Calu3 (cell line): Measurements from ENCODE around the gene FGF7. TPM values are rescaled to one million over a fixed set of nuclear protein-coding genes. Genes with fewer than 3 reads are reported as not detected.

Experiments used
- BruUV-seq: library from RNA; stranded (reverse); fragments of 400-500 nt; replicated peaks from 2 replicates; lab custom pipeline; 2021; lab: Mats Ljungman, UMichigan
- CTCF ChIA-PET: fragments of 300-600 bp; sonication (Branson Sonifier 250); formaldehyde crosslinking; loops from one replicate; lab custom pipeline; 2022; ENCODE audit warnings: antibody characterized with exemption; lab: Charles Lee
- DNase-seq: peaks from one replicate; pipeline ENCODE4 v3.0.0; 2022
- H3K27ac Mint-ChIP-seq: one replicate; pipeline ENCODE4 v1.8.0; 2022; ENCODE audit warnings: mixed read lengths; ENCODE audit not compliant: unreplicated experiment
- H3K27me3 Mint-ChIP-seq: one replicate; pipeline ENCODE4 v1.8.0; 2022; ENCODE audit warnings: mixed read lengths; ENCODE audit not compliant: unreplicated experiment
- H3K36me3 Mint-ChIP-seq: one replicate; pipeline ENCODE4 v1.8.0; 2022; ENCODE audit warnings: mild to moderate bottlenecking, moderate library complexity, mixed read lengths; ENCODE audit not compliant: insufficient read depth, unreplicated experiment
- H3K4me1 Mint-ChIP-seq: one replicate; pipeline ENCODE4 v1.8.0; 2022; ENCODE audit warnings: mild to moderate bottlenecking, low read depth, mixed read lengths; ENCODE audit not compliant: unreplicated experiment
- H3K4me3 Mint-ChIP-seq: one replicate; pipeline ENCODE4 v1.8.0; 2022; ENCODE audit warnings: mild to moderate bottlenecking, low read depth, moderate library complexity, mixed read lengths; ENCODE audit not compliant: unreplicated experiment
- H3K9me3 Mint-ChIP-seq: one replicate; pipeline ENCODE4 v1.8.0; 2022; ENCODE audit warnings: low read depth, mixed read lengths; ENCODE audit not compliant: unreplicated experiment
- intact Hi-C: fragments of 100-400 bp; cut with micrococcal nuclease; formaldehyde crosslinking; loops from one replicate; pipeline ENCODE4 v1.10.0; 2022; ENCODE audit not compliant: unreplicated experiment
- total RNA-seq: library from RNA; stranded (reverse); gene quantifications from 2 replicates; pipeline ENCODE4 v1.2.3, GENCODE V29; 2022
- TF ChIP-seq, protein P1 (sequence below): fragments of 200-600 bp; IDR thresholded peaks from one replicate; pipeline ENCODE4 v1.8.0; 2022; ENCODE audit warnings: antibody characterized with exemption; ENCODE audit not compliant: unreplicated experiment

The FGF7 gene
- total RNA-seq, 1 experiment from 2014 or later, result not detected

DNA sequence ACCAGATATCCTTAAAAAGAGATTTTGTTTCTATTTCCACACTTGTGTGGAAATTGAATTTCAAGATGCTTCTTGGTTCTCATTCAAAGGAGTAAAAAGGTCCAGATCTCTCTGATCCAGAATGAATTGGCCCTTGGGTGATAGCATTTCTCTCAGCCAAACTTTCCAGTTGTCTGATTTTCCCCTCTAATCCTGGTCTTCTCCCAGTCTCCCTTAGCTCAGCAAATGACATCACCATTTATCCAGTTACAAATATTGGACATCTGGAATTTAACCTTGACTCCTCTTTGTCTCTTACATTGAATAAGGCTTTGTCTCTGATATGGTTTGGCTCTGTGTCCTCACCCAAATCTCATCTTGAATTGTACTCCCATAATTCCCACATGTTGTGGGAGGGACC is 10.2 kb upstream of the FGF7 start:
- H3K4me1 Mint-ChIP-seq, result no peaks in the 10 kb centered on the region
- H3K36me3 Mint-ChIP-seq, result no peaks in the 10 kb centered on the region
- no peaks in the 10 kb centered on the region for H3K9me3 Mint-ChIP-seq
- TF ChIP-seq, protein P1, sequence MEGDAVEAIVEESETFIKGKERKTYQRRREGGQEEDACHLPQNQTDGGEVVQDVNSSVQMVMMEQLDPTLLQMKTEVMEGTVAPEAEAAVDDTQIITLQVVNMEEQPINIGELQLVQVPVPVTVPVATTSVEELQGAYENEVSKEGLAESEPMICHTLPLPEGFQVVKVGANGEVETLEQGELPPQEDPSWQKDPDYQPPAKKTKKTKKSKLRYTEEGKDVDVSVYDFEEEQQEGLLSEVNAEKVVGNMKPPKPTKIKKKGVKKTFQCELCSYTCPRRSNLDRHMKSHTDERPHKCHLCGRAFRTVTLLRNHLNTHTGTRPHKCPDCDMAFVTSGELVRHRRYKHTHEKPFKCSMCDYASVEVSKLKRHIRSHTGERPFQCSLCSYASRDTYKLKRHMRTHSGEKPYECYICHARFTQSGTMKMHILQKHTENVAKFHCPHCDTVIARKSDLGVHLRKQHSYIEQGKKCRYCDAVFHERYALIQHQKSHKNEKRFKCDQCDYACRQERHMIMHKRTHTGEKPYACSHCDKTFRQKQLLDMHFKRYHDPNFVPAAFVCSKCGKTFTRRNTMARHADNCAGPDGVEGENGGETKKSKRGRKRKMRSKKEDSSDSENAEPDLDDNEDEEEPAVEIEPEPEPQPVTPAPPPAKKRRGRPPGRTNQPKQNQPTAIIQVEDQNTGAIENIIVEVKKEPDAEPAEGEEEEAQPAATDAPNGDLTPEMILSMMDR, result no peak
- H3K27me3 Mint-ChIP-seq, result no peaks in the 10 kb centered on the region
- BruUV-seq, result no TSS peak
- H3K4me3 Mint-ChIP-seq, result no peak overlapping the region
- DNase-seq, result no peak
- CTCF ChIA-PET, result no interaction called here
- intact Hi-C loops, result no loop called here
- no peak overlapping the region for H3K27ac Mint-ChIP-seq

DNA sequence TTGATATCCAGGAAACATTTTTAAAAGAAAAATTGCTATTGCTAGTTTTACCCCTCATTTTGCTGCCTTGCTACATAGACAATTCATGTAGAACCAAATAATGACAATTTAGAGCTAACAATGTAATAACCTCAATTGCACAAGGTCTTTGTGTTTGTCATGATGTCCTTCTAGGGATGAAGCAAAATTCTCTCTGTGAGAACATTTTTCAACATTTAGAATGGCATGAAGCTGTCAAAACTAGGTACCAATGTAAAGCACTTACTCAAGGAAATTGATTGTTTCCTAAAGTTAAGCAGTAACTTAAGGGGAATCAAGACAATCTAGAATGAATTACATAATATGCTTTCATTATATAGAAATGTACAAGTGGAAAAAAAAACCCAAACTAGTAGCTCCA is 7.9 kb upstream of the FGF7 start:
- TF ChIP-seq, protein P1, result no peak
- Mint-ChIP-seq H3K36me3 (no peaks in the 10 kb centered on the region), H3K9me3 (no peaks in the 10 kb centered on the region), H3K4me1 (no peaks in the 10 kb centered on the region), H3K4me3 (no peak overlapping the region), H3K27me3 (no peaks in the 10 kb centered on the region), H3K27ac (no peak overlapping the region)
- BruUV-seq, result no TSS peak
- DNase-seq, result no peak
- CTCF ChIA-PET, result no interaction called here
- intact Hi-C loops, result no loop called here

- TF ChIP-seq, protein P1, result no peak
- Mint-ChIP-seq H3K36me3 (no peaks in the 10 kb centered on the region), H3K27ac (no peak overlapping the region), H3K4me3 (no peak overlapping the region), H3K9me3 (no peaks in the 10 kb centered on the region), H3K27me3 (no peaks in the 10 kb centered on the region), H3K4me1 (no peaks in the 10 kb centered on the region)
- no peak for DNase-seq
- no TSS peak for BruUV-seq
- CTCF ChIA-PET, result no interaction called here
- intact Hi-C loops, result no loop called here
These were observed 7.4 kb upstream of the FGF7 start for GRCh38 chr15:49415638-49416037.

DNA sequence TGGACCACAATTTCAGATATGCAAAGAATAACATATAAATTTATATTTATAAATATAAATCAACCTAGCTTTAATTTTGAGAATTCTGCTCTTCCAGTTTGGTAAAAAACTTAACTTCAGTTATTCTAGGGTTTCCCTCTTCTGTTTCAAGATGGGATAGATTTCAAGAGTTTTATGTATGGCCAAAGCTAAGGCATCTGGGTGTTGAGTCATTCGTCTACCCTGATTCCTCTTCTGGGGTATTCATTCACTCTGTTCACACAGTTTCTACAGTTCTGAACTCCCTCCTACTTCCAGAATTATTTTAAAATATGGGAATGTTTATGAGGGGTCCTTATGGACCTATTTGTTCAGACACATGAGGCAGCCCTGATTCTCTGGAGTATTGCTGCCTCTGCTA is 4.2 kb upstream of the FGF7 start:
- Mint-ChIP-seq H3K27me3 (no peaks in the 10 kb centered on the region), H3K27ac (no peak overlapping the region)
- intact Hi-C loops, result no loop called here

More for the DNA sequence above, 4.2 kb upstream of the FGF7 start:
- H3K4me1 Mint-ChIP-seq, result no peaks in the 10 kb centered on the region
- no peak overlapping the region for H3K4me3 Mint-ChIP-seq
- CTCF ChIA-PET, result no interaction called here
- no TSS peak for BruUV-seq
- DNase-seq, result no peak
- no peaks in the 10 kb centered on the region for H3K9me3 Mint-ChIP-seq
- TF ChIP-seq, protein P1, result no peak
- H3K36me3 Mint-ChIP-seq, result peaks cover 6% of the 10 kb centered on the region
